DOHH2 (cell line): ENCODE data around the gene ZFHX3.

Experiments
- EZH2phosphoT487 ChIP-seq: fragments of 200-600 bp; sonication (generic); IDR thresholded peaks from 2 replicates; pipeline ENCODE4 v1.6.1; 2017; ENCODE audit warnings: borderline replicate concordance, mild to moderate bottlenecking, antibody characterized with exemption, low read length, moderate library complexity, mixed read lengths
- TF ChIP-seq, protein P1 (sequence below): fragments of 200-600 bp; sonication (generic); IDR thresholded peaks from one replicate; pipeline ENCODE4 v1.5.1; 2014; ENCODE audit warnings: antibody characterized with exemption, mild to moderate bottlenecking, low read depth, low read length; ENCODE audit not compliant: poor library complexity, severe bottlenecking

DNA sequence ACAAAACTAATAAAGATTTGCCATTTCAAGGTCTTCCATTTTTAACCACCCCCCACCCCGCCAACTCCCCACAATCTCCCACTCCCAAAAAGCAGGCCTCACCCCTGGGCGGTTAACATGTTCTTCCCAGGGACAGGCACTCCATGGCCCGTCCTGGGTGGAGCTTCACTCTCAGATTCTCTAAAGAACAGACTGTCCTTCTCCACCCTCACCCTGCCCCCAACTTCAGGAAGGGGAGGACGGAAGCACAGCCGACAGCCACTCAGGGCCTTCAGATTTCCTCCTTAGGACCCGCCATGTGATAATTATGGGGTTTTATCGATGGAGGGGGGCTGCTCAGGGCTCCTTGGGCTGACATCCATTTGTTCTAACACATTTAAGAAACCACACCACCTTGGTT, 61.9 kb downstream of the ZFHX3 start:
- TF ChIP-seq, protein P1, sequence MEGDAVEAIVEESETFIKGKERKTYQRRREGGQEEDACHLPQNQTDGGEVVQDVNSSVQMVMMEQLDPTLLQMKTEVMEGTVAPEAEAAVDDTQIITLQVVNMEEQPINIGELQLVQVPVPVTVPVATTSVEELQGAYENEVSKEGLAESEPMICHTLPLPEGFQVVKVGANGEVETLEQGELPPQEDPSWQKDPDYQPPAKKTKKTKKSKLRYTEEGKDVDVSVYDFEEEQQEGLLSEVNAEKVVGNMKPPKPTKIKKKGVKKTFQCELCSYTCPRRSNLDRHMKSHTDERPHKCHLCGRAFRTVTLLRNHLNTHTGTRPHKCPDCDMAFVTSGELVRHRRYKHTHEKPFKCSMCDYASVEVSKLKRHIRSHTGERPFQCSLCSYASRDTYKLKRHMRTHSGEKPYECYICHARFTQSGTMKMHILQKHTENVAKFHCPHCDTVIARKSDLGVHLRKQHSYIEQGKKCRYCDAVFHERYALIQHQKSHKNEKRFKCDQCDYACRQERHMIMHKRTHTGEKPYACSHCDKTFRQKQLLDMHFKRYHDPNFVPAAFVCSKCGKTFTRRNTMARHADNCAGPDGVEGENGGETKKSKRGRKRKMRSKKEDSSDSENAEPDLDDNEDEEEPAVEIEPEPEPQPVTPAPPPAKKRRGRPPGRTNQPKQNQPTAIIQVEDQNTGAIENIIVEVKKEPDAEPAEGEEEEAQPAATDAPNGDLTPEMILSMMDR: no peak
- TF ChIP-seq EZH2phosphoT487: no peak
